ENCODE data around the gene ZNF468. TPM values are rescaled to one million over a fixed set of nuclear protein-coding genes. Genes with fewer than 3 reads are reported as not detected.

Gene ZNF468
- total RNA-seq (2022; extraction: Qiagen RNA extraction; ENCODE audit: low read depth), result 0.44 to 0.59 TPM (median 0.55 TPM) in 5 replicates

GRCh38 chr19:52857378-52858191 is at the start of gene ZNF468:
Gene ZNF468 (minus strand): TSS chr19:52857619. CDS start chr19:52854272, 3,347 bp downstream.

GRCh38 chr19:52897138-52897935 is 39.9 kb upstream of the ZNF468 start, which contains the start of gene ZNF320:
Gene ZNF320 (minus strand): TSS chr19:52897635. CDS start chr19:52890255, 7,380 bp downstream.

GRCh38 chr19:52821204-52821960 is 36.0 kb downstream of the ZNF468 start, which contains the start of gene ZNF28:
Gene ZNF28 (minus strand): TSS chr19:52821633. CDS start chr19:52817958, 3,675 bp downstream.

Other genes with a start within 250 kb of the ZNF468 start
- 0.06 to 0.27 TPM (median 0.09 TPM) in 5 replicates for gene ZNF83, start 219.3 kb downstream of the ZNF468 start, total RNA-seq (2022; extraction: Qiagen RNA extraction; ENCODE audit: low read depth)
- gene ZNF611, start 122.6 kb downstream of the ZNF468 start, total RNA-seq (2022; extraction: Qiagen RNA extraction; ENCODE audit: low read depth), result 2.8 to 3.6 TPM (median 3.2 TPM) in 5 replicates
- 0.11 to 0.39 TPM (median 0.19 TPM) in 5 replicates for gene ZNF600, start 70.8 kb downstream of the ZNF468 start, total RNA-seq (2022; extraction: Qiagen RNA extraction; ENCODE audit: low read depth)
- gene ZNF28, start 36.0 kb downstream of the ZNF468 start, total RNA-seq (2022; extraction: Qiagen RNA extraction; ENCODE audit: low read depth), result 0.38 to 3.0 TPM (median 1.0 TPM) in 5 replicates
- not detected in 5 replicates for gene ZNF320, start 40.0 kb upstream of the ZNF468 start, total RNA-seq (2022; extraction: Qiagen RNA extraction; ENCODE audit: low read depth)
- gene ZNF888, start 65.8 kb upstream of the ZNF468 start, total RNA-seq (2022; extraction: Qiagen RNA extraction; ENCODE audit: low read depth), result 0.02 TPM in 1 of 5 replicates, not detected in the others
- 0.03 to 0.07 TPM (median 0.06 TPM) in 3 of 5 replicates, not detected in the others for gene ZNF816, start 105.3 kb upstream of the ZNF468 start, total RNA-seq (2022; extraction: Qiagen RNA extraction; ENCODE audit: low read depth)
- not detected in 5 replicates for gene ERVV-1, start 156.3 kb upstream of the ZNF468 start, total RNA-seq (2022; extraction: Qiagen RNA extraction; ENCODE audit: low read depth)
- gene ERVV-2, start 187.1 kb upstream of the ZNF468 start, total RNA-seq (2022; extraction: Qiagen RNA extraction; ENCODE audit: low read depth), result not detected in 5 replicates
- 7.2 to 10.6 TPM (median 8.1 TPM) in 5 replicates for gene ZNF160, start 245.8 kb upstream of the ZNF468 start, total RNA-seq (2022; extraction: Qiagen RNA extraction; ENCODE audit: low read depth)